GM19463 (cell line): ENCODE results near the gene LONP2.
"Not testable (repeated sequence)": the region's sequence is repeated elsewhere in the genome, so short reads cannot be mapped to it uniquely, and the experiment has no call there.

Experiments used
- ATAC-seq: cut with Tn5 transposase; IDR thresholded peaks from one replicate; pipeline ENCODE4 v1.9.1; 2021; ENCODE audit warnings: mild to moderate bottlenecking, moderate library complexity; ENCODE audit not compliant: unreplicated experiment

The LONP2 gene

DNA sequence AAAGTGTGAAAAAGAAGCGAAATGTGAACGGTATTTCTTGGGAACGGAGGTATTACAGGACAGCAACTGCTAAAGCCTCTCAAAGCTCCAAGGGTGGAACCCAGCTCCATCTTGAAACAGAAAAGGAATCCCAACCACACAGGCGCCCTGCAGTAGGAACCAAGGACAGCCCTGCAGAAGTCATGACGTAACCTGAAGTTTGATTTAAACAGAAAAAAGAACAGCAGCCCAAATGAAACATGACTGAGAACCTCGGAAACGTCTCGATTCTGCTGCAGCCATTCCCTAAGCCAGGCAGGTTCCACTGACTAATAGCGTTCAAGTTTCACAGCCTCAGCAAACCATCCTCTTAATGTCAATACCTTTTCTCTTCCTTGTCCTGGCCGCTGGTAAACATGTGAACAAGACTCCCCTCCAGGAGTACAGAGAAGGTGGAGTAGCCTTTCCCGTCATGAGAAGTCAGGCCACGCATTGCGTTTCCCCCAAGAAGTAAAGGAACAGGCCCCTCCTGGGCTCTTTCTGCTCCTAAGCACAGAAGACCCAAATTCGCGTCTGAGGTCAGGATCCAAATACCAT, 121.0 kb downstream of the LONP2 start:
- no peak for ATAC-seq

- ATAC-seq, result peak; percentile 96
These were observed 121.6 kb downstream of the LONP2 start for GRCh38 chr16:48365601-48366164.

- peak; percentile 45 for ATAC-seq
These were observed 122.3 kb downstream of the LONP2 start for GRCh38 chr16:48366165-48367093.

- no peak for ATAC-seq
These were observed 123.4 kb downstream of the LONP2 start for GRCh38 chr16:48367441-48368049.

DNA sequence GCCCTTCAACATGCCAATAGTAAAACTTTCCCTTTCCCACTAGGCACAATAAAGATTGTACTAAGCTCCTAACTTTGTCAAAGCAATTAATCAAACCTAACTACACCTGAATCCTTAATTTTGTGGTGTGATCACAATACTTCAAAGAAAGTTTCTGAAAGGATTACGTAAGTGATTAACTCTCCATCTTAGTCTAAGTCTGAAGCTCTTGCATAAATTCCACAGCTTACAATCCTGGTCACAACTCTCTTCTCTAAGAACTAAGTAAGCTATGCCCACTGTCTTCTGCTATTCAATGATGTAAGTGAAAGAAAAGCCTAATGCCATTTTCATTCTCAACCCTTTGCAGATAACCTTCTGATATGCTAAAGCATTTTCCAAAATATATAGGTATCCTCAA, 125.7 kb downstream of the LONP2 start:
- ATAC-seq, result no peak

DNA sequence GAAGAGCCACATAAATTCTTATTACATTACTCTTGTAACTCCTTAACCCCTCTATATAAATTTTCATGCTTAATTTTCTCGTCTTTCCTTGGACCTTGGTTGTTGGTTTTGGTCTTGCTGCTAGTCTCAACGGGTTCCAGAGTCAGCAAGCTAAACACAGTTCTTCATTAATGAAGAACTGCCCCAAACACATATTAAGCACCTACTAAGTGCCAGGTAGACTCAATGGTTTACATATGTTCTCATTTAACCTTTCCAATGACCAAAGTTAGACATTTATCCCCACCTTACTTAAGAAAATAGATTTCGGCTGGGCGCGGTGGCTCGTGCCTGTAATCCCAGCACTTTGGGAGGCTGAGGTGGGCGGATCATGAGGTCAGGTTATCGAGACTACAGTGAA, 126.1 kb downstream of the LONP2 start:
- no peak for ATAC-seq

GRCh38 chr16:48370668-48371392, 126.7 kb downstream of the LONP2 start:
- ATAC-seq, result not testable (repeated sequence)

DNA sequence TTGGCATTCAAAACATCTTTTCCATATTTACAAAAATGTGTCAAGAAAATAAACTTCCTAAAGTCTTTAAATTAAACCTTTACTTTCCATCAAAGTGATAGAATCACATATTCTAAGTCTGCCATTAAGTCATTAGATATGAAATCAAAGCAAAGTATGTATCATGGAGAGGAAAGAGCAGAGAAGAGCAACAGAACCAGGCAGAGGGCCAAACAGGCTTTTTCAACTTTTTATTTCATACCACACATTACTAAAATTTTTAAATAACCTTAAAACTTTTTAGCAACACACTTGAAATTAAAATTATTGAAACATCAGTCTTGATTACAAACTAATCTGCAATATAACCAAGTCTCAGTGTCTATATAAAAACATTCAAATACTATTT, 127.3 kb downstream of the LONP2 start:
- no peak for ATAC-seq

- no peak for ATAC-seq
These were observed 128.6 kb downstream of the LONP2 start for GRCh38 chr16:48372744-48373143.

GRCh38 chr16:48373258-48374029, 129.3 kb downstream of the LONP2 start:
- ATAC-seq, result no peak

GRCh38 chr16:48374255-48374654, 130.2 kb downstream of the LONP2 start:
- ATAC-seq, result no peak

GRCh38 chr16:48377301-48377700, 133.2 kb downstream of the LONP2 start:
- ATAC-seq, result not testable (repeated sequence)

DNA sequence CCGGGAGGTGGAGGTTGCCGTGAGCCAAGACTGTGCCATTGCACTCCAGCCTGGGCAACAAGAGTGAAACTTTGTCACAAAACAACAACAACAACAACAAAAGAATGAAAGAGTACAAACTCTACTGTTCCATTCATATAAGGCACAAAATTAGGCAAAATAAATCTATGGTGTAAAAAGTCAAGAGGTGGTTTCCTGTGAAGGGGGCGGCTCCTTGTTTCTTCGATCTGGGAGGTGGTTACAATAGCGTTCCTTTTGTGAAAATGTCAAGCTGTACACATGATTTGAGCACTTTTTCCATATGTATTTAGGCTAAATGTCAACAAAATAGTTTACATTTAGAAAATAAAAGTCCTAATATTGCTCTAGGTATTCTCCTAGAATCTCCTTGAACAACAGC, 134.2 kb downstream of the LONP2 start:
- ATAC-seq, result no peak

DNA sequence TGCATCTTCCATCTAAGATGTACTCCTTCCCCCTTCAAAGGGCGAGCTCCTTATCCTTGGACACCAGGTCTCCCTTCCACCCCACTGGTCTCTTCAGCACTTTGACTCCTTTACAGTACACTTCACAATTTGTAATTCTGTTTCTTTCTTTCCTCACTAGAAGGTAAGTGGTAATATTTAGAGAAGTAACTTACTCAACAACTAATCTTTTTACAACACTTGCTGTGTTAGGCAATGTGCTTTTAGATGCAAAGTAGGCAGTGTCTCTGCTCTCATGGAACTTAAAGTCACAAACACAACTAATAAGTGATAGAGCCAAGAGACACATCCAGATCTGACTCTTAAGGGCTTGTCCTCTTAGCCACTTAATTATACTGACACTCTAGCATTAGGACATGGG, 134.7 kb downstream of the LONP2 start:
- ATAC-seq, result no peak

GRCh38 chr16:48381201-48381600, 137.1 kb downstream of the LONP2 start:
- ATAC-seq, result no peak

- no peak for ATAC-seq
These were observed 138.0 kb downstream of the LONP2 start for GRCh38 chr16:48382131-48382530.

DNA sequence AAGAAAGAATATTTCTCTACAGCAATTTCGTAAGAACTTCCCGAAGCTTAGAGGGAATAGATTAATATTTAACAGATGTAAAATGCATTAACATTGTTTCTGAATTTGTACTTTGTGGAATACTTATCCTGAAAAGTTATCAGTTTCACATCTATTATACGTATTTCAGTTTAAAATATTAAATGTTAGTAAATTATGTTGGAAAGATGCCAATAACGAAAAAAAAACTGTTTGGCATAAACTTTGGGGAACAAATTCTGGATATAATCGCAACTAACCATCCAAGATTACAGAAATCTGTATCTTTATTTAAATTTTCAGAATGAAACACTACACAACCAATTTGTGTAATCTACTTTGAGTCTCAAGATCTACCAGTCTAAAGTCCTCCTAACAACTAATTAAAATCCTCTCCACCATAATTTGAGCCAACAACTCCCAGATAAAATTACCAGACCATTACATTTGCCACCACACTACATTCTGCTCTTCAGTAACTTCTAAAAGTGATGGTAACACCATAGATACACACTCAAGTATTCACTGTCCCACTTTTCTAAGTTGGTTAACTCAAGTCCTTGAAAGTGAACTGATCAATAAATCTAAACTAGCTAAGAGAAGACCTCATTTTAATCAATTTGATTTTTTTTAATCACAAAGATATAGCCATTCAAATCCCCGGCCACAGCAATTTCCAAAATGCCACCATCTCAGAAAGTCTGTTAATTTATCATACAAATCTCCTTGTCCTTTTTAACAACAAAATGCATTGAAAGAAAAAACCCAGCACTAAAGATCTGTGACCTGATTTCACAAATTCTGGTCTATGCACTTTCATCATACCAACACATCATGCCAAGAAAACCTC, 139.1 kb downstream of the LONP2 start:
- no peak for ATAC-seq

- ATAC-seq, result no peak
These were observed 139.9 kb downstream of the LONP2 start for GRCh38 chr16:48383877-48384519.
